GM19467 (cell line): Measurements from ENCODE around the gene CDKL5.
"Not testable (repeated sequence)": the region's sequence is repeated elsewhere in the genome, so short reads cannot be mapped to it uniquely, and the experiment has no call there.

Experiments
- ATAC-seq: cut with Tn5 transposase; IDR thresholded peaks from one replicate; pipeline ENCODE4 v1.9.1; 2021; ENCODE audit warnings: mild to moderate bottlenecking, moderate library complexity; ENCODE audit not compliant: unreplicated experiment

Gene CDKL5

DNA sequence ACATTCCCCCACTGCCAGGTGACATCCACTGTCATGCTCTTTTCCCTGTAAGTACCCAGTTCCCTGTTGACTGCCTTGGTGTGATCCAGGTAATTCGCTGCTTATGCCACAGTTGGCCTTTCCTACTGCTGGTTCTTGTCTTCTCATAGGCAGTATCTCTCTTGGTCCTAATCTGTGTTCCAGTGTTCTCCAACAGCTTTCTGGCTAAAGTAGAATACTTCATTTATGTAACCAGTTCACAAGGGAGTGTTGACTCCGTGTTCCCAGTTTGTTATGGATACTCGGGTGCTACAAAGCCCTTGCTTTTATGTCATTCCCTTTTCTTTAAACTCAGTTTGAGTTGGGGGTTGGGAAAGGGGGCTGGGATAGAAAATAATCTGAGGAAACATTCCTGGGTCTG, 148.1 kb downstream of the CDKL5 start:
- ATAC-seq, result no peak

GRCh38 chrX:18574591-18574990, 149.2 kb downstream of the CDKL5 start:
- ATAC-seq, result no peak

DNA sequence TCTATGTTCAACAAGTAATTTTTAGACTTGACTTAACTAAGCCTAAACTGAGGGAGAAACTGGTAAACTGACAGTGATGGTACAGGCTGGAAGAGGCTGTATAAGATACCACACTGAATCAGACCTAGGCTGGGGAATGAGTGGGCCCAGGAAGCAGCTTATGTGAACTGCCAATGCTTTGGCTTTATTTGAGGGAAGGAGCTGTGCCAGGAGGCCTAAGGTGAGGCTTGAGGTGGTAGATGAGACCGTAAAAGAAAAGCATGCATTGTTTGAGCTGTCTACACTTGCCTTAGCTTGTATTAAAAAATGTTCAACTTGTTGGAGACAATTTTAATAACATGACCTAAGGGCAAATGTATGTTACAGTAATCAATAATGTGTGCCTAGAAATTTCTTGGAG, 150.3 kb downstream of the CDKL5 start:
- no peak for ATAC-seq

- ATAC-seq, result no peak
Measured at GRCh38 chrX:18577400-18577799, 152.0 kb downstream of the CDKL5 start.

DNA sequence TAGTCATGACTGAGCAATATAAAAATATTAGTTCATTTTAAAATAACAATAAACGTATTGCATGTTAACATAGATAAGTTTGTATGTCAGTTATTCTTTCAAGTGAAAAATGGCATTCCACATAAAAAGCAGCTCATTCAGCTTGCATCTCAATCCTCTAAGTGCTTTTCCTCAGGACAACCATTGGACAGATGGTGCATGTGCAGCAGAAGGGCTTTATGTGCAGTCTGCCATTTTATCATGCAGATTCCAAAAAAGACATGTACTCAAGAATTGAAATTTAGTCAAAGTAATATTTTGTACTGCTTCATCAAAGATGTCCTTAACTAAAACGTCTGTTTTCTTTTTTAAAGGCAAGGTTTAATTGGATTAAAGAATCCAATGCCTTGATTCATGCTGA, 153.1 kb downstream of the CDKL5 start:
- ATAC-seq, result no peak

- ATAC-seq, result no peak
Measured at GRCh38 chrX:18579495-18579894, 154.1 kb downstream of the CDKL5 start.

- no peak for ATAC-seq
Measured at GRCh38 chrX:18582910-18583493, 157.6 kb downstream of the CDKL5 start.

DNA sequence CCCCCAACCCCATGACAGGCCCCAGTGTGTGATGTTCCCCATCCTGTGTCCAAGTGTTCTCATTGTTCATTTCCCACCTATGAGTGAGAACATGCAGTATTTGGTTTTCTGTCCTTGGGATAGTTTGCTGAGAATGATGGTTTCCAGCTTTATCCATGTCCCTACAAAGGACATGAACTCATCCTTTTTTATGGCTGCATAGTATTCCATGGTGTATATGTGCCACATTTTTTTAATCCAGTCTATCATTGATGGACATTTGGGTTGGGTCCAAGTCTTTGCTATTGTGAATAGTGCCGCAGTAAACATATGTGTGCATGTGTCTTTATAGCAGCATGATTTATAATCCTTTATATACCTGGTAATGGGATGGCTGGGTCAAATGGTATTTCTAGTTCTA, 163.9 kb downstream of the CDKL5 start:
- ATAC-seq, result not testable (repeated sequence)

DNA sequence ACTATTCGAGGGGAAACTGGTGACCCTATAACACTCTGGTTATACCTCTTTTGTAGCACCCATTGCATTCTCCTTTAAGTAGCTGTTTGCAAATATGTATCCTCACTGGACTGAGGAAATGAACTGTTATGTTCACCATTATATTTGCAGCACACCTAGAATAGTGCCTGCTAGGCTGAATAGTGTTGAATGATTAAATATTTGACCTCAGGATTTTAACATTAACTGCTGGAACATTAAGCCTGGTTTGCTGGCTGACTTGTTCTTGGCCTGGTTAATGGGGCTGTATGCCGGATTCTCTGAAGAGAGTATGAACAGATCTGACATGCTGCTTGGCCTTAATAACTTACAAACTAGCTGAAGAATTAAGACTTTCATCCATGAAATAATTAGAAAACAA, 166.4 kb downstream of the CDKL5 start:
- ATAC-seq, result no peak

- ATAC-seq, result no peak
Measured at GRCh38 chrX:18594079-18594478, 168.7 kb downstream of the CDKL5 start.

GRCh38 chrX:18596096-18596495, 170.7 kb downstream of the CDKL5 start:
- ATAC-seq, result no peak

DNA sequence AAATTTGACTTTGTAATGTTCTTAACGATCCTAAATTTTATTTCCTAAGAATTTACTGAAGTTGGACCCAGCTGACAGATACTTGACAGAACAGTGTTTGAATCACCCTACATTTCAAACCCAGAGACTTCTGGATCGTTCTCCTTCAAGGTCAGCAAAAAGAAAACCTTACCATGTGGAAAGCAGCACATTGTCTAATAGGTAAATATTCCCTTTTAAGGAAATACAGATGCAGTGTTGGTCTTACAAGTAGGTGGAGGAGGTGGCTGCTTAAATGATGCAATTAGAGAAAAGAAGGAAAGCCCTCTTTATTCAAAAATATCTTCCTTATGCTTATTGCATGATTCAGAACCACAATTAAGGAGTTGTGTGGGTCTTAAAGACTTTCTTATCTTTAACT, 173.0 kb downstream of the CDKL5 start:
- no peak for ATAC-seq

- ATAC-seq, result no peak
Measured at GRCh38 chrX:18607966-18608365, 182.6 kb downstream of the CDKL5 start.

GRCh38 chrX:18613930-18614639, 188.7 kb downstream of the CDKL5 start:
- no peak for ATAC-seq

GRCh38 chrX:18616688-18617406, 191.4 kb downstream of the CDKL5 start:
- ATAC-seq, result no peak

DNA sequence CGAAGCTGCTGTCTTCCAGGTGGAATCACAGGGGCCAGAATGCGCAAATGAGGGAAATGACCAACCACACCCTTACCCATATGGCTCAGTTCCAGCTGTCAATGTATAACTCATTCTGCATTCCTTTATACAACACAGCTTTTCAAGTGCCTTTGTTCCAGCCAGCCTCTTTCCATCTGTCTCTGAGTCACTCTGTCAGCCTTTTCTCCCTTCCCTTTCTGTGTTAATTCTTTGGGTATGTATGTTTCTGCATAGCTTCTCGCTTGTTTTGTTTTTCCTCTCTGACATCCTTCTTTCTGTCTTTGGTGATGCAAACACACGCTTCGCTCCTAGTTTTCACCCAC, 192.0 kb downstream of the CDKL5 start:
- ATAC-seq, result no peak

DNA sequence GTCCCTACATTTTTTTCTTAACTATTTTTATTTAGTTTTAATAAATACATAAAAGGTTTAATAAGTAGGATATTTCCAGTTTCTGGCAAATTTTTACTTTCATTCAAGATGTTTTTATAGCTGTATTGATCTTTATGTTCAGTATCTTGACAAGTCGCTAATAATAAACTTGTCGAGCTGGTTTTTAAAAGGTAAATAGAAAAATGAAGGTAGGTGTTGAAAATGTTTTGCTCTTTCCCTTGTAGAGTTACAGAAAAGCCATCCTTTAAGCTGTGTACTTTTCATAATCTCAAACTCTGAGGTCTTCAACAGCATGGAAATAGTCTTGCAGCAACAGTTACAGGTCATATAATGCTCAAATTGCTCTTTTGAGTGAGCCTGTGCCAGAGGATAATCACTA, 193.9 kb downstream of the CDKL5 start:
- ATAC-seq, result no peak

DNA sequence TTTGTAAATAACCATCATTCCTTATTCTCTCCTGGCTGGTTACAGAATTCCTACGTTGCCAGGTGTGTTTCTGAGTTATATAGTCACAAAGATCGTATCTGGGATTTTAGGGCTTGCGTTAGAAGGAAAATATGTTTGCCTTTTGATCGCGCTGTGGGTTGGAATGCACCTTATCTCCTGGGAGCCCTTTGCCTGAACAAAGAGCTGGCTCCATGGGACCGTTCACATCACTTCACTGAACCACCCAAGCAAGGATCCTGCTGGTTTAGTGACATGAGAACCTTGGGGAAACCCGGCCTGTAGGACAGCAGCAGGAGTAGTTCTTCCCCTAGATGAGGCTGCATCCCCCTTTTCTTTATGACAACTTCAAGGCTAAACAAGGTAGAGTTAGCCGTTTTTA, 194.9 kb downstream of the CDKL5 start:
- no peak for ATAC-seq

DNA sequence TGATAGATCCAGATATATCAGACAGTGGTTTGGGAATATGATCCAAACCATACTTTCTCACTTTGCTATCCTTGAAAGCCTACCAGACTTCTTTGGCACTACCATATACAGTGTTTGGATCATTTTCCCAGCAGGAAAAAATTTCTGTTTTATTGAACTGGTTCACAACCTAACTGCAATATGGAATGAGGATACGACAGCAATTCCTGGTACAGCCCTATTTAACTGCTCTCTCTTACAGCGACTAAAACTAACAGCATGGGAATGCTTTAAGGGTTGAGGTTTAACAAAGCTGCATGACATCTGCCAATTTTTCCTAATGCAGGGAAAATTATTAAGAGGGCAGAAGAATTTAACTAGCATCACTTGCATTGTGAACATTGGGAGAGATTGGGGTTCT, 199.2 kb downstream of the CDKL5 start:
- no peak for ATAC-seq

DNA sequence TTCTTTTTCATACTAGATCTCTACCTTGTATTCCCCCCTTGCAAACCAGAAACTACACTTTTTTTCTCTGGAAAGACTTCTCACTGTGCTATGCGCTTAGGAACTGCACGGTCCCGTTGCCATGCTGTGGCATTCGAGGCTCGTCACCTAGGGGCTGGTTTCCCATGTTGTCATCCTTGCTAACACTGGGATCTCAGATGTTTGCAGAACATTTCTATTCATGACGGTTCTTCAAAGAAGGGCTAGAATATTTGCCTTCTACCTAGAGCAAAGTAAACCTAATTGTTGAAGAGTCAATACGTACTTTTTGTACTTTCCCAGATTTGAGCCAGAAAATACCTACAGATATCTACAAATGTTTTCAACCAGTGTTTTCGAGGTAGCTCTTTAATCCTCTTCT, 205.5 kb downstream of the CDKL5 start:
- ATAC-seq, result no peak

- no peak for ATAC-seq
Measured at GRCh38 chrX:18638398-18638797, 213.0 kb downstream of the CDKL5 start.

DNA sequence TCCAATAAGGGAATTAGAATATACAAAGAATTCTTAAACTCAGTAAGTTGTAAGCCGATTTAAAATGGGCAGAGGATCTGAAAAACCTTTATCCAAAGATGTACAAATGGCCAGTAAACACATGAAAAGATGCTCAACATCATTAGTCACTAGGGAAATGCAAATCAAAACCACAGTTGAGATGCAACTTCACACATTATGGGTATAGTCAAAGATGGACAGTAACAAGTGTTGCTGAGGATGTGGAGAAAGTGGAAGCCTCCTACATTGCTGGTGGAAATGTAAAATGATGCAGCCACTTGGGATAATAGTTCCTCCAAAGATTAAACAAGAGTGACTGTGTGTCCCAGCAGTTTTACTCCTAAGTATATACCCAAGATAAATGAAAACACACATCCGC, 213.9 kb downstream of the CDKL5 start:
- no peak for ATAC-seq
